Measurements from ENCODE around the gene RORC.

RORC gene

DNA sequence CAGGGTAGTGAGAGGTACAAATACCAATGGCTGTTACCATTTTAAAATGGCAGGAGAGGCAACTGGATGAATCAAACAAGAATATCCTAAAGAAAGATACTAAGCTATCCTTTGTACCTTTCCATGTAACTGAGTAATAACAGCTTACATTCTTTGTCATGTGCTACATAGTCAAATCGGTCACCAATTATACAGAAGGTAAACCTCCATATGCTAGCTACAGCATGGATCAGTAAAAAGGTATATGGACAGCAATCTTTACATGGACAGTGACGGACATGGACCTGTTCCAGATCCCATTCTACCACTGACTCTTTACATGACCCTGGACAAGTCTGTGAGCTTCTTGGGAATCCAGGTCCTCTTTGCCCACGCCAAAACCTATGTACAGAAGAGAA is 54.9 kb downstream of the RORC start:
- ATAC-seq = no peak
- TF ChIP-seq, protein P1, sequence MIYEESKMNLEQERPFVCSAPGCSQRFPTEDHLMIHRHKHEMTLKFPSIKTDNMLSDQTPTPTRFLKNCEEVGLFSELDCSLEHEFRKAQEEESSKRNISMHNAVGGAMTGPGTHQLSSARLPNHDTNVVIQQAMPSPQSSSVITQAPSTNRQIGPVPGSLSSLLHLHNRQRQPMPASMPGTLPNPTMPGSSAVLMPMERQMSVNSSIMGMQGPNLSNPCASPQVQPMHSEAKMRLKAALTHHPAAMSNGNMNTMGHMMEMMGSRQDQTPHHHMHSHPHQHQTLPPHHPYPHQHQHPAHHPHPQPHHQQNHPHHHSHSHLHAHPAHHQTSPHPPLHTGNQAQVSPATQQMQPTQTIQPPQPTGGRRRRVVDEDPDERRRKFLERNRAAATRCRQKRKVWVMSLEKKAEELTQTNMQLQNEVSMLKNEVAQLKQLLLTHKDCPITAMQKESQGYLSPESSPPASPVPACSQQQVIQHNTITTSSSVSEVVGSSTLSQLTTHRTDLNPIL (CRISPR knock-in tag; IDR thresholded peaks at IDR 0.05; ENCODE audit: low read depth) = no peak
- TF ChIP-seq ZNF70 (CRISPR knock-in tag; IDR thresholded peaks at IDR 0.05) (no peak), ESRRG (CRISPR knock-in tag; IDR thresholded peaks at IDR 0.05) (no peak), ARNTL (CRISPR knock-in tag; IDR thresholded peaks at IDR 0.05; ENCODE audit: borderline replicate concordance, low read depth) (no peak), CSDC2 (CRISPR knock-in tag; IDR thresholded peaks at IDR 0.05) (no peak), ZFP30 (CRISPR knock-in tag; IDR thresholded peaks at IDR 0.05) (no peak), TCF4 (CRISPR knock-in tag; IDR thresholded peaks at IDR 0.05; ENCODE audit: borderline replicate concordance) (no peak), ZNF8 (CRISPR knock-in tag; IDR thresholded peaks at IDR 0.05) (no peak), SNAI2 (CRISPR knock-in tag; IDR thresholded peaks at IDR 0.05) (no peak), RARB (CRISPR knock-in tag; IDR thresholded peaks at IDR 0.05) (no peak), BACH2 (CRISPR knock-in tag; IDR thresholded peaks at IDR 0.05; ENCODE audit: borderline replicate concordance) (no peak), ISL1 (CRISPR knock-in tag; IDR thresholded peaks at IDR 0.05) (no peak), ZNF565 (CRISPR knock-in tag; conservative IDR thresholded peaks at IDR 0.05; ENCODE audit: low read depth) (no peak), ZFP3 (CRISPR knock-in tag; IDR thresholded peaks at IDR 0.05) (no peak)
- TF ChIP-seq, protein P2, sequence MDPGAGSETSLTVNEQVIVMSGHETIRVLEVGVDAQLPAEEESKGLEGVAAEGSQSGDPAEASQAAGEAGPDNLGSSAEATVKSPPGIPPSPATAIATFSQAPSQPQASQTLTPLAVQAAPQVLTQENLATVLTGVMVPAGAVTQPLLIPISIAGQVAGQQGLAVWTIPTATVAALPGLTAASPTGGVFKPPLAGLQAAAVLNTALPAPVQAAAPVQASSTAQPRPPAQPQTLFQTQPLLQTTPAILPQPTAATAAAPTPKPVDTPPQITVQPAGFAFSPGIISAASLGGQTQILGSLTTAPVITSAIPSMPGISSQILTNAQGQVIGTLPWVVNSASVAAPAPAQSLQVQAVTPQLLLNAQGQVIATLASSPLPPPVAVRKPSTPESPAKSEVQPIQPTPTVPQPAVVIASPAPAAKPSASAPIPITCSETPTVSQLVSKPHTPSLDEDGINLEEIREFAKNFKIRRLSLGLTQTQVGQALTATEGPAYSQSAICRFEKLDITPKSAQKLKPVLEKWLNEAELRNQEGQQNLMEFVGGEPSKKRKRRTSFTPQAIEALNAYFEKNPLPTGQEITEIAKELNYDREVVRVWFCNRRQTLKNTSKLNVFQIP (CRISPR knock-in tag; IDR thresholded peaks at IDR 0.05; ENCODE audit: borderline replicate concordance, low read depth) = no peak
- TF ChIP-seq, protein P3, sequence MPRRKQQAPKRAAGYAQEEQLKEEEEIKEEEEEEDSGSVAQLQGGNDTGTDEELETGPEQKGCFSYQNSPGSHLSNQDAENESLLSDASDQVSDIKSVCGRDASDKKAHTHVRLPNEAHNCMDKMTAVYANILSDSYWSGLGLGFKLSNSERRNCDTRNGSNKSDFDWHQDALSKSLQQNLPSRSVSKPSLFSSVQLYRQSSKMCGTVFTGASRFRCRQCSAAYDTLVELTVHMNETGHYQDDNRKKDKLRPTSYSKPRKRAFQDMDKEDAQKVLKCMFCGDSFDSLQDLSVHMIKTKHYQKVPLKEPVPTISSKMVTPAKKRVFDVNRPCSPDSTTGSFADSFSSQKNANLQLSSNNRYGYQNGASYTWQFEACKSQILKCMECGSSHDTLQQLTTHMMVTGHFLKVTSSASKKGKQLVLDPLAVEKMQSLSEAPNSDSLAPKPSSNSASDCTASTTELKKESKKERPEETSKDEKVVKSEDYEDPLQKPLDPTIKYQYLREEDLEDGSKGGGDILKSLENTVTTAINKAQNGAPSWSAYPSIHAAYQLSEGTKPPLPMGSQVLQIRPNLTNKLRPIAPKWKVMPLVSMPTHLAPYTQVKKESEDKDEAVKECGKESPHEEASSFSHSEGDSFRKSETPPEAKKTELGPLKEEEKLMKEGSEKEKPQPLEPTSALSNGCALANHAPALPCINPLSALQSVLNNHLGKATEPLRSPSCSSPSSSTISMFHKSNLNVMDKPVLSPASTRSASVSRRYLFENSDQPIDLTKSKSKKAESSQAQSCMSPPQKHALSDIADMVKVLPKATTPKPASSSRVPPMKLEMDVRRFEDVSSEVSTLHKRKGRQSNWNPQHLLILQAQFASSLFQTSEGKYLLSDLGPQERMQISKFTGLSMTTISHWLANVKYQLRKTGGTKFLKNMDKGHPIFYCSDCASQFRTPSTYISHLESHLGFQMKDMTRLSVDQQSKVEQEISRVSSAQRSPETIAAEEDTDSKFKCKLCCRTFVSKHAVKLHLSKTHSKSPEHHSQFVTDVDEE (CRISPR knock-in tag; IDR thresholded peaks at IDR 0.05) = no peak
- TF ChIP-seq, protein P4, sequence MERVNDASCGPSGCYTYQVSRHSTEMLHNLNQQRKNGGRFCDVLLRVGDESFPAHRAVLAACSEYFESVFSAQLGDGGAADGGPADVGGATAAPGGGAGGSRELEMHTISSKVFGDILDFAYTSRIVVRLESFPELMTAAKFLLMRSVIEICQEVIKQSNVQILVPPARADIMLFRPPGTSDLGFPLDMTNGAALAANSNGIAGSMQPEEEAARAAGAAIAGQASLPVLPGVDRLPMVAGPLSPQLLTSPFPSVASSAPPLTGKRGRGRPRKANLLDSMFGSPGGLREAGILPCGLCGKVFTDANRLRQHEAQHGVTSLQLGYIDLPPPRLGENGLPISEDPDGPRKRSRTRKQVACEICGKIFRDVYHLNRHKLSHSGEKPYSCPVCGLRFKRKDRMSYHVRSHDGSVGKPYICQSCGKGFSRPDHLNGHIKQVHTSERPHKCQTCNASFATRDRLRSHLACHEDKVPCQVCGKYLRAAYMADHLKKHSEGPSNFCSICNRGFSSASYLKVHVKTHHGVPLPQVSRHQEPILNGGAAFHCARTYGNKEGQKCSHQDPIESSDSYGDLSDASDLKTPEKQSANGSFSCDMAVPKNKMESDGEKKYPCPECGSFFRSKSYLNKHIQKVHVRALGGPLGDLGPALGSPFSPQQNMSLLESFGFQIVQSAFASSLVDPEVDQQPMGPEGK (CRISPR knock-in tag; IDR thresholded peaks at IDR 0.05; ENCODE audit: borderline replicate concordance) = no peak
- TF ChIP-seq, protein P5, sequence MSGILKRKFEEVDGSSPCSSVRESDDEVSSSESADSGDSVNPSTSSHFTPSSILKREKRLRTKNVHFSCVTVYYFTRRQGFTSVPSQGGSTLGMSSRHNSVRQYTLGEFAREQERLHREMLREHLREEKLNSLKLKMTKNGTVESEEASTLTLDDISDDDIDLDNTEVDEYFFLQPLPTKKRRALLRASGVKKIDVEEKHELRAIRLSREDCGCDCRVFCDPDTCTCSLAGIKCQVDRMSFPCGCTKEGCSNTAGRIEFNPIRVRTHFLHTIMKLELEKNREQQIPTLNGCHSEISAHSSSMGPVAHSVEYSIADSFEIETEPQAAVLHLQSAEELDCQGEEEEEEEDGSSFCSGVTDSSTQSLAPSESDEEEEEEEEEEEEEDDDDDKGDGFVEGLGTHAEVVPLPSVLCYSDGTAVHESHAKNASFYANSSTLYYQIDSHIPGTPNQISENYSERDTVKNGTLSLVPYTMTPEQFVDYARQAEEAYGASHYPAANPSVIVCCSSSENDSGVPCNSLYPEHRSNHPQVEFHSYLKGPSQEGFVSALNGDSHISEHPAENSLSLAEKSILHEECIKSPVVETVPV (CRISPR knock-in tag; IDR thresholded peaks at IDR 0.05) = no peak

DNA sequence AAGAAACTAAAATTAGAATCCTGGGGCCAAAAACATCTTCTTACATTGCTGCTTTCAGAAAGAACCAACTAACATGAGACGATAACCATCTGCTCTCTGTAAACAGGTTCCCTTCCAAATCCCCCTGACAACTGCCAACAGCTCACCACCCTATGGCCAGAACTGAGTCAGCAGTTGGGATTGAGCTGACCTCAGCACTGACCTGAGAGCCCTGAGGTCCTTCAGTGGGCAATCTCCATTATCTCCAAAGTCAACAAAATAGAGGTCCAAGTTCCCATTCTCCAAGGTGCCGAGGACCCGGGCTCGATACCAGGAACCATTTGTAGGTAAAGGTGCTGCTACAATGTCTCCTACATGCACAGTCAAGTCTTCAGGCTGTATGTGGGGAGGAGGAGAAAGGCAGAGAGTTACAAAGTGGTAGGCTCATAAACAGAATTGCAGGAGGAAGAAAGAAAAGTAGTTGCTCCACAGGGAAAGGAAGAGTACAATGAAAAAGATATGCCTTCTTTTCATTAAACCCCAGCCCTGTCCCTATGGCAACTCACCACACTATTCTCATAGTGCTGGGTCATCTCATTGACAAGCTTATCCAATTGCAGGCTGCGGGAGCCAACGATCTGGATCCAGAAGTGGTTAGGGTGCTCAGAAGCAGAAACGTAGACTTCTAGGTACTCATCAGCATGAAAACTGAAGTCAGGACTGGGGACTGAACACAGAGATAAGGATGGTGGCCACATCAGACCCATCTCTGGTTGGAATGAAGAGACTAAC is 55.5 kb downstream of the RORC start:
- TF ChIP-seq, protein P4 (CRISPR knock-in tag; IDR thresholded peaks at IDR 0.05; ENCODE audit: borderline replicate concordance) = no peak
- TF ChIP-seq ESRRG (CRISPR knock-in tag; IDR thresholded peaks at IDR 0.05) = no peak
- TF ChIP-seq, protein P1 (CRISPR knock-in tag; IDR thresholded peaks at IDR 0.05; ENCODE audit: low read depth) = no peak
- TF ChIP-seq CSDC2 (CRISPR knock-in tag; IDR thresholded peaks at IDR 0.05) = no peak
- ATAC-seq = no peak

All from SK-N-SH treated with all-trans-retinoic acid at 6 μM for 48 hours (cell line).